ENCODE measurements around the gene PDLIM4. TPM values are rescaled to one million over a fixed set of nuclear protein-coding genes. Genes with fewer than 3 reads are reported as not detected.

The PDLIM4 gene
- total RNA-seq, 3 donors from 2014 or later = 5.1 to 59.0 (median 5.6) TPM

- Histone ChIP-seq H3K36me3 (ENCODE audit: low read depth) (no peaks in the 10 kb centered on the region), H3K4me1 (ENCODE audit: low read depth) (peaks cover 17% of the 10 kb centered on the region), H3K9me3 (no peaks in the 10 kb centered on the region), H3K4me3 (peak within 1 kb of the TSS; percentile 32)
- TF ChIP-seq CTCF (IDR thresholded peaks at IDR 0.05) = no peak
- DNase-seq (peak; percentile 86 to 93 (median 91)), ATAC-seq (peak; percentile 85)
- intact Hi-C loops (cut with DNase I, micrococcal nuclease) = no loop called here
Measured at GRCh38 chr5:132293992-132294727, 36.7 kb downstream of the PDLIM4 start, which contains the start of gene SLC22A4. TSS of gene SLC22A4 (plus strand) at chr5:132294394. CDS start at chr5:132294617, 223 bp downstream.

GRCh38 chr5:132294728-132295504 is 37.4 kb downstream of the PDLIM4 start:
- TF ChIP-seq CTCF (IDR thresholded peaks at IDR 0.05) = no peak
- Histone ChIP-seq H3K36me3 (ENCODE audit: low read depth) (no peaks in the 10 kb centered on the region), H3K9me3 (no peaks in the 10 kb centered on the region), H3K4me1 (ENCODE audit: low read depth) (peaks cover 17% of the 10 kb centered on the region), H3K4me3 (peak overlapping the region; percentile 32)
- DNase-seq (peak; percentile 73 to 85 (median 77)), ATAC-seq (peak; percentile 63)
- intact Hi-C loops (cut with DNase I, micrococcal nuclease) = no loop called here

DNA sequence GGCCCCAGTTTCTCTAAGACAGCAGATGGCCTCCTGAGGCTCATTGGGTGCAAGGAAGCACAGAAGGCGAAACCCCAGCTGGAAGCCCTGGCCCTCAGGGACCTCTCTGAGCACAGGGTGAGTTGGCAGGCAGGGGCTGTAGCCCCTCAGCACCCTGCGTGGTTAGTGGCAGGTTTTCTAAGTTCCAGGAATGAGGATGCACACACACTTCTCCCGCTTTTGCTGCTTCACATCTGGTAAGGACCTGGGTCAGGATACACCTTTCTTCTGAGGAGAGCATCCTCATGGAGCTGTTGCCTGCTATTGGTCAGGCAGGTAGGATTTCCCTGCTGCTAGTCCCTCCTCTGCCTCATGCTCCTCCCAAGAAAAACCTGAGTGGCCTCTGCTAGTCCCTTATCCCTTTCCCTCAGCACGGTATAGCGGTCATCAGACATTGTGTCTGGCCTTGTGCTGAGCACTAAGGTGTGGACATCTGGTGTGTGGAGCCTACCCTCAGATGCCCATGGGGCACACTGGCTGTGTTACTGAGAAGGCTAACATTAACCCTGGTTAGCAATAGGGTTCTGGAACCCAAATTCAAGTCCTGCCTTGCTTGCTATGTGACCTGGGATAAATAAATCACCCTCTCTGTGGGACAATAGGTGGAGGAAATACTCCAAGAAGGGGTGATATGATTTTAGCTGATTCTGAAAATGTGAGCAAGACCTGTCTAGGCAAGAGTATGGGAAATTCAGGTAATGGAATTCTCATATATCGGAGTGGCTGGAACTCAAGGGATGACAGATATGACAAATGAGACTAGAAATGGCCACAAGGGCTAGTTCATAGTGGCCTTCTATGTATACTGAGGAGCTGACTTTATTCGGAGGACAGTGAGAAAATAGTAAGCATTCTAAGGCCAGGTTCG is 38.3 kb downstream of the PDLIM4 start:
- intact Hi-C loops (cut with DNase I, micrococcal nuclease) = no loop called here
- H3K4me1 ChIP-seq (ENCODE audit: low read depth) = peaks cover 20% of the 10 kb centered on the region
- TF ChIP-seq CTCF (IDR thresholded peaks at IDR 0.05) = no peak
- no peaks in the 10 kb centered on the region for H3K36me3 ChIP-seq (ENCODE audit: low read depth)
- ATAC-seq = no peak
- H3K4me3 ChIP-seq = no peak overlapping the region
- no peaks in the 10 kb centered on the region for H3K9me3 ChIP-seq
- no peak for DNase-seq

DNA sequence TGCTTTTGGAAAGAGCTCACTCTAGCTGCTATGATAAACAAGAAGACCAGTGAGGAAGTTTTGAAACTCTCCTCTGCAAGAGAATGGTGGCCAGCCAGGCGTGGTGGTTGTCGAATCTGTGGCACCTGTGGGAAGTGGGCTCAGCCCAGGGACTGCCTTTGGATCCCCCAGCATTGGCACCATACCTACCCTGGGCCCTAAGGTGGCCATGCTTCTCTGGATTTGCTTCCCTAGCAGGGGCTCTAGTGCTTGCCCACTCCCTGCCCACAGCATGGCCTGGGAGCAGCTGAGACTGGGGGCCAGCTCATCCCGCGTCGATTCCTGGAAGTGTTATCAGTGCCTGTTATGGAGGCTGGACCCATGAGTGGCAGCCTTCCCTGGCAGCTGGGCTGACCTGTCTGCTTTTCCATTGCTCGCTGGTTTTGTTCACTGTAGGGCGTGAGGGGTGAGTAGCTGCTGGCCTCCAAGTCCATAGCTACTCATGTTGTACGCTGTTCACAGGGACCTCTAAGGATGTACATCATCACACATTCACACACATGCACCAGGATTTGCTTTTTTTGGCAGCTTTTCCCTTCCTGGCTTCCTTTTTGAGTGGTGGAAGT is 39.0 kb downstream of the PDLIM4 start:
- intact Hi-C loops (cut with DNase I, micrococcal nuclease) = no loop called here
- Histone ChIP-seq H3K4me3 (no peak overlapping the region), H3K9me3 (no peaks in the 10 kb centered on the region), H3K36me3 (ENCODE audit: low read depth) (no peaks in the 10 kb centered on the region), H3K4me1 (ENCODE audit: low read depth) (peaks cover 28% of the 10 kb centered on the region)
- no peak for DNase-seq
- TF ChIP-seq CTCF (IDR thresholded peaks at IDR 0.05) = no peak
- no peak for ATAC-seq

Measured in mucosa of descending colon (tissue), 3 donors.